GM12878 (cell line): ENCODE results near the gene CACNA1G. TPM values are rescaled to one million over a fixed set of nuclear protein-coding genes. Genes with fewer than 3 reads are reported as not detected.

Experiments
- ATAC-seq: fragments of 200-7000 bp; cut with Tn5 transposase; 3 replicates; pipeline ENCODE4 v1.9.1; 2020; ENCODE audit warnings: mild to moderate bottlenecking, moderate library complexity
- BruUV-seq: library from RNA; stranded (reverse); fragments of 400-500 nt; replicated peaks from 2 replicates; lab custom pipeline; 2021; lab: Mats Ljungman, UMichigan
- CTCF ChIA-PET: fragments of 300-600 bp; sonication (Branson Sonifier 250); formaldehyde crosslinking; extraction: SDS; loops from one replicate; lab custom pipeline; 2021; ENCODE audit warnings: inconsistent platforms; lab: Yijun Ruan, JAX
- POLR2A ChIA-PET: fragments of 350-600 bp; formaldehyde crosslinking; extraction: SDS; loops from one replicate; lab custom pipeline; 2021; ENCODE audit warnings: inconsistent platforms; lab: Charles Lee
- RAD21 ChIA-PET: fragments of 300-600 bp; sonication (Branson Sonifier 250); formaldehyde crosslinking; loops from one replicate; lab custom pipeline; 2023; ENCODE audit warnings: antibody characterized with exemption; ENCODE audit not compliant: unreplicated experiment; lab: Charles Lee
- SMC1A ChIA-PET: fragments of 300-600 bp; sonication (Branson Sonifier 250); formaldehyde crosslinking; loops from one replicate; lab custom pipeline; 2023; ENCODE audit not compliant: unreplicated experiment, uncharacterized antibody; lab: Charles Lee
- DNase-seq: peaks from one replicate; pipeline ENCODE4 v3.0.0-alpha.2; 2011; ENCODE audit warnings: low read depth, low spot score
- FAIRE-seq: peaks from 3 replicates; lab custom pipeline; 2011; peaks lifted over from hg19 to GRCh38; lab: Jason Lieb, UNC
- H2AFZ ChIP-seq: 2 replicates; pipeline ENCODE4 v1.6.0; 2011; ENCODE audit warnings: low read depth, low read length, control low read depth; ENCODE audit not compliant: control insufficient read depth
- H3K27ac ChIP-seq: 2 replicates; pipeline ENCODE4 v1.5.1; 2011; ENCODE audit warnings: control low read depth; ENCODE audit not compliant: control insufficient read depth, insufficient read depth
- H3K27me3 ChIP-seq, 2 experiments: replicated peaks in 1 of 2; 2 replicates each; pipeline versions ENCODE4 v1.6.0 to v1.6.1; 2011; ENCODE audit warnings: low read length in 1 of 2; ENCODE audit not compliant: control insufficient read depth in 2 of 2, insufficient read depth in 2 of 2
- H3K36me3 ChIP-seq, 2 experiments: 2 replicates each; pipeline ENCODE4 v1.5.1; 2011; ENCODE audit warnings: low read length in 1 of 2; ENCODE audit not compliant: control insufficient read depth in 2 of 2, insufficient read depth in 2 of 2
- H3K4me1 ChIP-seq: 2 replicates; pipeline ENCODE4 v1.6.1; 2011; ENCODE audit warnings: mild to moderate bottlenecking, low read length, moderate library complexity, mixed read lengths; ENCODE audit not compliant: control insufficient read depth, insufficient read depth
- H3K4me2 ChIP-seq: 2 replicates; pipeline ENCODE4 v1.6.0; 2011; ENCODE audit warnings: control low read depth; ENCODE audit not compliant: control insufficient read depth, insufficient read depth
- H3K4me3 ChIP-seq: fragments of 200-600 bp; sonication (generic); 2 replicates; pipeline ENCODE4 v1.5.1; 2016
- H3K79me2 ChIP-seq: 2 replicates; pipeline ENCODE4 v1.6.0; 2011; ENCODE audit warnings: low read length; ENCODE audit not compliant: control insufficient read depth, insufficient read depth
- H3K9ac ChIP-seq: 2 replicates; pipeline ENCODE4 v1.8.0; 2011; ENCODE audit warnings: low read length, control low read depth, mixed read lengths; ENCODE audit not compliant: control insufficient read depth, insufficient read depth
- H3K9me3 ChIP-seq: replicated peaks from 3 replicates; pipeline ENCODE4 v1.5.1; 2011; ENCODE audit warnings: mild to moderate bottlenecking, low read length; ENCODE audit not compliant: control insufficient read depth, insufficient read depth
- H4K20me1 ChIP-seq: 2 replicates; pipeline ENCODE4 v1.6.0; 2011; ENCODE audit not compliant: control insufficient read depth, insufficient read depth
- ATF7 ChIP-seq: fragments of 450-650 bp; IDR thresholded peaks from 2 replicates; pipeline ENCODE4 v1.6.1; 2016; ENCODE audit warnings: low read depth, mild to moderate bottlenecking
- MEF2B ChIP-seq: fragments of 450-650 bp; IDR thresholded peaks from 2 replicates; pipeline ENCODE4 v1.6.1; 2018; ENCODE audit warnings: mild to moderate bottlenecking, moderate library complexity; ENCODE audit not compliant: partially characterized antibody, poor library complexity, severe bottlenecking
- NFYB ChIP-seq: IDR thresholded peaks from 2 replicates; pipeline ENCODE4 v1.6.1; 2011; ENCODE audit warnings: low read depth, mild to moderate bottlenecking, low read length, improper control_type of control experiment, moderate library complexity; ENCODE audit not compliant: insufficient read depth
- NR2F1 ChIP-seq: fragments of 450-650 bp; conservative IDR thresholded peaks from 2 replicates; pipeline ENCODE4 v1.6.1; 2017; ENCODE audit warnings: mild to moderate bottlenecking
- PRDM15 ChIP-seq: fragments of 450-650 bp; formaldehyde crosslinking; IDR thresholded peaks from 2 replicates; pipeline ENCODE4 v1.4.0; 2020; ENCODE audit warnings: mild to moderate bottlenecking, moderate library complexity
- RUNX3 ChIP-seq: IDR thresholded peaks from 2 replicates; pipeline ENCODE4 v1.6.1; 2012; ENCODE audit warnings: low read length, inconsistent platforms
- STAT1 ChIP-seq: fragments of 450-650 bp; conservative IDR thresholded peaks from 2 replicates; pipeline ENCODE4 v1.6.1; 2014; ENCODE audit warnings: antibody characterized with exemption, mild to moderate bottlenecking
- WGBS: methylation state at CpG from one replicate; pipeline ENCODE4 v1.1.6; 2016; ENCODE audit warnings: low lambda C conversion rate; ENCODE audit not compliant: insufficient replicate concordance, insufficient coverage; ENCODE audit errors: missing lambda C conversion rate; 5-methylcytosine and 5-hydroxymethylcytosine counted together
- in situ Hi-C: fragments of 300-500 bp; cut with MboI; formaldehyde crosslinking; loops from 9 replicates; pipeline ENCODE4 v1.14.3; 2018; ENCODE audit warnings: mixed read lengths
- intact Hi-C: fragments of 100-400 bp; cut with micrococcal nuclease; formaldehyde crosslinking; loops from one replicate; pipeline ENCODE4 v1.14.2; 2022; ENCODE audit not compliant: unreplicated experiment
- polyA plus RNA-seq, 11 experiments: library from polyadenylated mRNA; depleted of rRNA in 4 of 11; unstranded in 6 of 11; stranded (reverse) in 5 of 11; fragments of >200 nt; fragmentation: Nextera tagmentation in 4 of 11; fragmentation: Illumina TruSeq in 1 of 11; extraction: Ambion mirVana in 4 of 11; extraction: Trizol in 1 of 11; gene quantifications; 1 replicate in 1 of 11; 2 replicates in 10 of 11; pipeline versions ENCODE4 v1.2.1 to v1.2.3, GENCODE V29; 2011 to 2016; ENCODE audit warnings: inconsistent platforms in 2 of 11, missing spikeins in 2 of 11, low read depth in 1 of 11
- total RNA-seq, 4 experiments: library from RNA; depleted of rRNA in 3 of 4; stranded (reverse); fragments of >200 nt in 3 of 4; fragmentation: Illumina TruSeq in 1 of 4; extraction: Trizol in 1 of 4; gene quantifications; 2 replicates each; pipeline versions ENCODE4 v1.2.1 to v1.2.3, GENCODE V29; 2013 to 2021
- TF ChIP-seq, protein P1 (sequence below): IDR thresholded peaks from 2 replicates; pipeline ENCODE4 v1.6.1; 2012; ENCODE audit warnings: improper control_type of control experiment, low read depth, low read length; ENCODE audit not compliant: insufficient replicate concordance
- TF ChIP-seq, protein P2 (sequence below): IDR thresholded peaks from 2 replicates; pipeline ENCODE4 v1.6.1; 2011; ENCODE audit warnings: mild to moderate bottlenecking, low read depth, low read length, moderate library complexity; ENCODE audit not compliant: insufficient replicate concordance
- TF ChIP-seq, protein P3 (sequence below): fragments of 450-650 bp; IDR thresholded peaks from 2 replicates; pipeline ENCODE4 v1.6.1; 2017; ENCODE audit warnings: mild to moderate bottlenecking, low read depth, inconsistent platforms; ENCODE audit not compliant: poor library complexity, severe bottlenecking

Gene CACNA1G
- total and polyA plus RNA-seq, 10 of the 15 experiments (the other 5 are each of a cell fraction or from before 2014, with no cell fraction given) = 0.03 to 0.15 TPM; not detected in 8

GRCh38 chr17:50557630-50558029 lies 2.9 kb upstream of the CACNA1G start (continued):
- TF ChIP-seq, protein P1, sequence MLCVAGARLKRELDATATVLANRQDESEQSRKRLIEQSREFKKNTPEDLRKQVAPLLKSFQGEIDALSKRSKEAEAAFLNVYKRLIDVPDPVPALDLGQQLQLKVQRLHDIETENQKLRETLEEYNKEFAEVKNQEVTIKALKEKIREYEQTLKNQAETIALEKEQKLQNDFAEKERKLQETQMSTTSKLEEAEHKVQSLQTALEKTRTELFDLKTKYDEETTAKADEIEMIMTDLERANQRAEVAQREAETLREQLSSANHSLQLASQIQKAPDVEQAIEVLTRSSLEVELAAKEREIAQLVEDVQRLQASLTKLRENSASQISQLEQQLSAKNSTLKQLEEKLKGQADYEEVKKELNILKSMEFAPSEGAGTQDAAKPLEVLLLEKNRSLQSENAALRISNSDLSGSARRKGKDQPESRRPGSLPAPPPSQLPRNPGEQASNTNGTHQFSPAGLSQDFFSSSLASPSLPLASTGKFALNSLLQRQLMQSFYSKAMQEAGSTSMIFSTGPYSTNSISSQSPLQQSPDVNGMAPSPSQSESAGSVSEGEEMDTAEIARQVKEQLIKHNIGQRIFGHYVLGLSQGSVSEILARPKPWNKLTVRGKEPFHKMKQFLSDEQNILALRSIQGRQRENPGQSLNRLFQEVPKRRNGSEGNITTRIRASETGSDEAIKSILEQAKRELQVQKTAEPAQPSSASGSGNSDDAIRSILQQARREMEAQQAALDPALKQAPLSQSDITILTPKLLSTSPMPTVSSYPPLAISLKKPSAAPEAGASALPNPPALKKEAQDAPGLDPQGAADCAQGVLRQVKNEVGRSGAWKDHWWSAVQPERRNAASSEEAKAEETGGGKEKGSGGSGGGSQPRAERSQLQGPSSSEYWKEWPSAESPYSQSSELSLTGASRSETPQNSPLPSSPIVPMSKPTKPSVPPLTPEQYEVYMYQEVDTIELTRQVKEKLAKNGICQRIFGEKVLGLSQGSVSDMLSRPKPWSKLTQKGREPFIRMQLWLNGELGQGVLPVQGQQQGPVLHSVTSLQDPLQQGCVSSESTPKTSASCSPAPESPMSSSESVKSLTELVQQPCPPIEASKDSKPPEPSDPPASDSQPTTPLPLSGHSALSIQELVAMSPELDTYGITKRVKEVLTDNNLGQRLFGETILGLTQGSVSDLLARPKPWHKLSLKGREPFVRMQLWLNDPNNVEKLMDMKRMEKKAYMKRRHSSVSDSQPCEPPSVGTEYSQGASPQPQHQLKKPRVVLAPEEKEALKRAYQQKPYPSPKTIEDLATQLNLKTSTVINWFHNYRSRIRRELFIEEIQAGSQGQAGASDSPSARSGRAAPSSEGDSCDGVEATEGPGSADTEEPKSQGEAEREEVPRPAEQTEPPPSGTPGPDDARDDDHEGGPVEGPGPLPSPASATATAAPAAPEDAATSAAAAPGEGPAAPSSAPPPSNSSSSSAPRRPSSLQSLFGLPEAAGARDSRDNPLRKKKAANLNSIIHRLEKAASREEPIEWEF = no peak

DNA sequence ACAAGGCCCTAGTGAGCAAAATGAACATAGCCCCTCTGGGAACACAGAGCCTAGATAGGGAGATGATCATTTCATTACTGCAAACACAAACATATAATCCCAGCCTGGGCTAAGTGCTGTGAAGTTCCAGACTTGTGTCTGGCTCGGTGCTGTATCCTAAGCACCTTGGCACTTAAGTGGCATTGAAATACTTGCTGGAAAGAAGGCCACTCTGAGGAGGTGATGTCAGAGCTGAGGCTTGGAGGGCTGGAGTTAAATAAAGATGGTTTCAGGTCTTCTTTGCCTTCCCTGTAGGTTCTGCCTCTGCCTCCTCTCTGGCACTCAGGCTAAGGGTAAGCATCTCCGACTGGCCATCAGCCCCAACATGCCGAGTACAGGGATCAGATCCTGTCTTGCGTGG lies 2.4 kb upstream of the CACNA1G start:
- ChIA-PET CTCF (no interaction called here), RAD21 (no interaction called here), SMC1A (no interaction called here), POLR2A (no interaction called here)
- H3K4me2 ChIP-seq = no peak overlapping the region
- H3K27me3 ChIP-seq = peaks cover 20 to 22% of the 10 kb centered on the region in 2 experiments
- H3K4me3 ChIP-seq = no peak overlapping the region
- H3K79me2 ChIP-seq = no peaks in the 10 kb centered on the region
- H2AFZ ChIP-seq = no peak overlapping the region
- no peaks in the 10 kb centered on the region for H4K20me1 ChIP-seq
- no peaks in the 10 kb centered on the region for H3K36me3 ChIP-seq
- no peak for FAIRE-seq
- H3K9me3 ChIP-seq = no peaks in the 10 kb centered on the region
- intact Hi-C loops = no loop called here
- ATAC-seq = no peak
- peaks cover 14% of the 10 kb centered on the region; the same call in 1 of the 2 replicates for H3K4me1 ChIP-seq
- DNase-seq = no peak
- BruUV-seq = no TSS peak
- no peak overlapping the region for H3K9ac ChIP-seq
- WGBS = 87% methylated on average over 4 of the region's 4 CpGs
- H3K27ac ChIP-seq = no peak overlapping the region
- in situ Hi-C loops = no loop called here
- TF ChIP-seq NR2F1 = no peak
- no peak for TF ChIP-seq STAT1
- no peak for TF ChIP-seq MEF2B
- no peak for TF ChIP-seq PRDM15 (CRISPR knock-in tag)
- TF ChIP-seq RUNX3 = no peak
- TF ChIP-seq, protein P2, sequence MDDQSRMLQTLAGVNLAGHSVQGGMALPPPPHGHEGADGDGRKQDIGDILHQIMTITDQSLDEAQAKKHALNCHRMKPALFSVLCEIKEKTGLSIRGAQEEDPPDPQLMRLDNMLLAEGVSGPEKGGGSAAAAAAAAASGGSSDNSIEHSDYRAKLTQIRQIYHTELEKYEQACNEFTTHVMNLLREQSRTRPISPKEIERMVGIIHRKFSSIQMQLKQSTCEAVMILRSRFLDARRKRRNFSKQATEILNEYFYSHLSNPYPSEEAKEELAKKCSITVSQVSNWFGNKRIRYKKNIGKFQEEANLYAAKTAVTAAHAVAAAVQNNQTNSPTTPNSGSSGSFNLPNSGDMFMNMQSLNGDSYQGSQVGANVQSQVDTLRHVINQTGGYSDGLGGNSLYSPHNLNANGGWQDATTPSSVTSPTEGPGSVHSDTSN = no peak
- TF ChIP-seq ATF7 = no peak
- no peak for TF ChIP-seq NFYB
- TF ChIP-seq, protein P3, sequence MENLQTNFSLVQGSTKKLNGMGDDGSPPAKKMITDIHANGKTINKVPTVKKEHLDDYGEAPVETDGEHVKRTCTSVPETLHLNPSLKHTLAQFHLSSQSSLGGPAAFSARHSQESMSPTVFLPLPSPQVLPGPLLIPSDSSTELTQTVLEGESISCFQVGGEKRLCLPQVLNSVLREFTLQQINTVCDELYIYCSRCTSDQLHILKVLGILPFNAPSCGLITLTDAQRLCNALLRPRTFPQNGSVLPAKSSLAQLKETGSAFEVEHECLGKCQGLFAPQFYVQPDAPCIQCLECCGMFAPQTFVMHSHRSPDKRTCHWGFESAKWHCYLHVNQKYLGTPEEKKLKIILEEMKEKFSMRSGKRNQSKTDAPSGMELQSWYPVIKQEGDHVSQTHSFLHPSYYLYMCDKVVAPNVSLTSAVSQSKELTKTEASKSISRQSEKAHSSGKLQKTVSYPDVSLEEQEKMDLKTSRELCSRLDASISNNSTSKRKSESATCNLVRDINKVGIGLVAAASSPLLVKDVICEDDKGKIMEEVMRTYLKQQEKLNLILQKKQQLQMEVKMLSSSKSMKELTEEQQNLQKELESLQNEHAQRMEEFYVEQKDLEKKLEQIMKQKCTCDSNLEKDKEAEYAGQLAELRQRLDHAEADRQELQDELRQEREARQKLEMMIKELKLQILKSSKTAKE = no peak
